ENCODE data around the gene MKRN2. TPM values are rescaled to one million over a fixed set of nuclear protein-coding genes. Genes with fewer than 3 reads are reported as not detected.

The MKRN2 gene
- total RNA-seq, 3 donors from 2014 or later: 19.5 to 23.8 (median 20.2) TPM

DNA sequence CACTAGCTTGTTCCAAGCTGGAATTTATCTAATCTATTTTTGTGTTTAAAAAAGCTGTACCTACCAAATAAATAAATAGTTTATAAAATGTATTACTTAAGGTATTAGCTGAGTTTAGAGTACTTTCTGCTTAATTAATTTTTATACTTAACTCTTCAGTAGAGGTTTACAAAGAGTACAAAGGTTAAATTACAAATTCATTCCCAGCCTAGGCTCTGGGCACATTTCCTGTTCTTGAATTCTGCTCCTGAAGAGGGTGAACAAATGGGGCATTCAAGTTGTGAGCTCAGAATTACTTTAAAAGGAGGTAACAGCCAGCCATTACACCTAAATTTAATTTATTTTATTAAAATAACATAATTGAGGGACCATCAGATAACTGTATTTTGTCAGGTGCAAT is 26.4 kb downstream of the MKRN2 start:
- ATAC-seq: no peak
- no peak for DNase-seq
- no peaks in the 10 kb centered on the region for H3K4me1 ChIP-seq (ENCODE audit: low read depth)
- peaks cover 23% of the 10 kb centered on the region for H3K36me3 ChIP-seq (ENCODE audit: low read depth)
- H3K9me3 ChIP-seq: no peaks in the 10 kb centered on the region
- TF ChIP-seq, protein P1, sequence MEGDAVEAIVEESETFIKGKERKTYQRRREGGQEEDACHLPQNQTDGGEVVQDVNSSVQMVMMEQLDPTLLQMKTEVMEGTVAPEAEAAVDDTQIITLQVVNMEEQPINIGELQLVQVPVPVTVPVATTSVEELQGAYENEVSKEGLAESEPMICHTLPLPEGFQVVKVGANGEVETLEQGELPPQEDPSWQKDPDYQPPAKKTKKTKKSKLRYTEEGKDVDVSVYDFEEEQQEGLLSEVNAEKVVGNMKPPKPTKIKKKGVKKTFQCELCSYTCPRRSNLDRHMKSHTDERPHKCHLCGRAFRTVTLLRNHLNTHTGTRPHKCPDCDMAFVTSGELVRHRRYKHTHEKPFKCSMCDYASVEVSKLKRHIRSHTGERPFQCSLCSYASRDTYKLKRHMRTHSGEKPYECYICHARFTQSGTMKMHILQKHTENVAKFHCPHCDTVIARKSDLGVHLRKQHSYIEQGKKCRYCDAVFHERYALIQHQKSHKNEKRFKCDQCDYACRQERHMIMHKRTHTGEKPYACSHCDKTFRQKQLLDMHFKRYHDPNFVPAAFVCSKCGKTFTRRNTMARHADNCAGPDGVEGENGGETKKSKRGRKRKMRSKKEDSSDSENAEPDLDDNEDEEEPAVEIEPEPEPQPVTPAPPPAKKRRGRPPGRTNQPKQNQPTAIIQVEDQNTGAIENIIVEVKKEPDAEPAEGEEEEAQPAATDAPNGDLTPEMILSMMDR (IDR thresholded peaks at IDR 0.05): no peak
- H3K4me3 ChIP-seq: no peak overlapping the region
- intact Hi-C loops (cut with DNase I, micrococcal nuclease): no loop called here

- intact Hi-C loops (cut with DNase I, micrococcal nuclease): no loop called here
- Histone ChIP-seq H3K4me3 (no peak overlapping the region), H3K4me1 (ENCODE audit: low read depth) (no peaks in the 10 kb centered on the region), H3K36me3 (ENCODE audit: low read depth) (peaks cover 23% of the 10 kb centered on the region), H3K9me3 (no peaks in the 10 kb centered on the region)
- TF ChIP-seq, protein P1 (IDR thresholded peaks at IDR 0.05): no peak
- DNase-seq (no peak), ATAC-seq (no peak)
Observed at GRCh38 chr3:12584083-12584482, 27.2 kb downstream of the MKRN2 start.

- intact Hi-C loops (cut with DNase I, micrococcal nuclease): no loop called here
- Histone ChIP-seq H3K9me3 (no peaks in the 10 kb centered on the region), H3K4me3 (no peak overlapping the region), H3K4me1 (ENCODE audit: low read depth) (no peaks in the 10 kb centered on the region), H3K36me3 (ENCODE audit: low read depth) (peaks cover 23% of the 10 kb centered on the region)
- DNase-seq (no peak), ATAC-seq (no peak)
- TF ChIP-seq, protein P1 (IDR thresholded peaks at IDR 0.05): no peak
Observed at GRCh38 chr3:12585181-12585580, 28.3 kb downstream of the MKRN2 start.

GRCh38 chr3:12585970-12586369 is 29.1 kb downstream of the MKRN2 start:
- TF ChIP-seq, protein P1 (IDR thresholded peaks at IDR 0.05): no peak
- Histone ChIP-seq H3K36me3 (ENCODE audit: low read depth) (peaks cover 28% of the 10 kb centered on the region), H3K9me3 (no peaks in the 10 kb centered on the region), H3K4me3 (no peak overlapping the region), H3K4me1 (ENCODE audit: low read depth) (no peaks in the 10 kb centered on the region)
- DNase-seq (no peak), ATAC-seq (no peak)
- intact Hi-C loops (cut with DNase I, micrococcal nuclease): no loop called here

- intact Hi-C loops (cut with DNase I, micrococcal nuclease): no loop called here
- Histone ChIP-seq H3K4me3 (no peak overlapping the region), H3K4me1 (ENCODE audit: low read depth) (no peaks in the 10 kb centered on the region), H3K9me3 (no peaks in the 10 kb centered on the region), H3K36me3 (ENCODE audit: low read depth) (peaks cover 28% of the 10 kb centered on the region)
- DNase-seq: no peak
- ATAC-seq: no peak
- TF ChIP-seq, protein P1 (IDR thresholded peaks at IDR 0.05): no peak
Observed at GRCh38 chr3:12586403-12586802, 29.5 kb downstream of the MKRN2 start.
